HG03039 (cell line): Measurements from ENCODE around the gene CACNA2D4.

ENCODE experiments used
- ATAC-seq: cut with Tn5 transposase; IDR thresholded peaks from one replicate; pipeline ENCODE4 v1.9.1; 2021; ENCODE audit warnings: mild to moderate bottlenecking, moderate library complexity; ENCODE audit not compliant: unreplicated experiment

The CACNA2D4 gene

DNA sequence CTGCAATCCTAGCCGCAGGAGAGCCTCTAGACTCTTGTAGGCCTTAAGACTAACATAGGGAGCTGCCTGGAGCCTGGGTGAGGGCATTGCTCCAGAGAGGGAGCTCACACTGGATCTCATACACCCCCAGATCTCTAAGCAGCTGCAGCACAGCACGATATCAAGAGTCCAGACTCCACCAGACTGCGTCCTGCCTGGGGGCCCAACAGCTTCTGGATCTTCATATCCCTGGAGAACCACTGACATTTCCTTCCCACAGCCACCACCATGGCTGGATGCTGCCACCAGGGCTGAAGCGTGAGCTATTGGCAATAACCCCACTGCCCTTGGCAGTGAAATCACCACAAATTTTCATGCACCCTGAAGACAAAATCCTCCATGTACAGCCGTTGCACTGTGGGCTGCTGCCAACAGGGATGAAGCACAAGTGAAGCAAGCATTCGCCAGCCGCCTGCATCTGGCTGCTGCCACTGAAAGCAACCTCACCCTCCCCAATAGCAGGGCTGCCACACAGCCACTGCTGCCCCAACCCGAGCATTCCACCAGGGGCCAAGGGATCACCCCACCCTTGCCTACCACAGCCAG, 28.2 kb downstream of the CACNA2D4 start:
- ATAC-seq: no peak

GRCh38 chr12:1888923-1889322, 29.5 kb downstream of the CACNA2D4 start:
- no peak for ATAC-seq

- no peak for ATAC-seq
These were observed 31.9 kb downstream of the CACNA2D4 start for GRCh38 chr12:1886396-1887008.

DNA sequence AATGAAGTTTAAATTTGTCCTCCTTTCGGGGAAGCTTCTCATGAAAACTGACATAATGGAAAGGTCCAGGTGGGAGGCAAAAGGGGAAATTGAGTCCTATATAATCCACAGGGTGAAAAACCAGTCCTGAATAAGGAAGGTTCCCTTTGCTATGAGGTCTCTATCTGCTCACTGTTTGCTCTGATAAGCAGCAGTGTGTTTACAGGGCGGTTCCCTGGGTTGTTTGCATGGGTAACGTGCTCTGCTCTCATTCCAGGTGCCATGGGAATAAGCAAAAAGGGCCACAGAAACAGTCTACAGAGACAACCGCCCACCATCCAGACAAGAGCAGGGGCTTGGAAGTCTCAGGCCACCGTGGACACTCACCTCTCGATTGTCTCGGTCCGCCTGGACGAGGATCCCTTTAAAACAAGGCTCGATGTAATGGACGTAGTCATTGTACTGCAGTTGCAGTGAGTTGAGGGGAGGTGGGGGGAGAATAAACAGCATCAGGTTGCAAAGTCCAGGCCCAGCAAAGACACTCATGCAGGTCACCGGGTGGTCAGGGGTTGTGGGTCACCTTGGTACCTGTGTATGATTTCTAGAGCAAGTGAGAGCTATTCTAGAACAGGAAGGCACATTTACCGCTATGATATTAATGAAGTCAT, 32.7 kb downstream of the CACNA2D4 start:
- ATAC-seq: no peak

- ATAC-seq: no peak
These were observed 33.3 kb downstream of the CACNA2D4 start for GRCh38 chr12:1885082-1885596.

- ATAC-seq: no peak
These were observed 33.8 kb downstream of the CACNA2D4 start for GRCh38 chr12:1884651-1885050.

- no peak for ATAC-seq
These were observed 34.9 kb downstream of the CACNA2D4 start for GRCh38 chr12:1883513-1883912.

DNA sequence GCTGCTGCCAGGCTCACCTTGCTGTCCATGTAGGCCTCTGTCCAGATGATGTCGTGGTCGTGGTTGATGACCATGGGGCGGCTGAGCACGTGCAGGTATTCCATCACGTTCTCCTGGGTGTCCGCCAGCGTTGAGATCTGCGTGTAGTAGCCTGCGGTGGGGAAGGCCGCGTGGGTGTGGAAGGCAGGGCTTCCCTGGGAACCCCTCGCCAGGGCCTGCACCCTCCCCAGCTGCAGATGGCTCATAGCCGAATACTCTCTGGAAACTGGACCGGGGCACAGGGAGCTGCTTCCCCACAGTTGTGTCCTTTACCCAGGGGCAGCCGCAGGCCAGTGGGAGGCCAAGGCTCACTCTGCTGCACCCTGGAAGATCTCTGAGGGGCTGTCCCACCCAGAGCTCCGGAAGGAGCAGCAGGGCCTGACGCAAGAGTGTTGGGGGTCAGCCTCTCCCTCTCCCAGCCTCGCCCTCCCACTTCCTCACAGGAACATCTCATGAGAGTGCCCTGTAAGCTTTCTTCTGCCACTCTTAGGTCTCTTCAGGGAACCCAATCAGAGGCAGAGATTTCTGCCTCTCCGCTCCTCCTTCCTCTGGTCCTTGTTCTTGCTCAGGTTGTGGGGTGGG, 35.5 kb downstream of the CACNA2D4 start:
- ATAC-seq: no peak

- ATAC-seq: no peak
These were observed 36.0 kb downstream of the CACNA2D4 start for GRCh38 chr12:1882405-1882804.

DNA sequence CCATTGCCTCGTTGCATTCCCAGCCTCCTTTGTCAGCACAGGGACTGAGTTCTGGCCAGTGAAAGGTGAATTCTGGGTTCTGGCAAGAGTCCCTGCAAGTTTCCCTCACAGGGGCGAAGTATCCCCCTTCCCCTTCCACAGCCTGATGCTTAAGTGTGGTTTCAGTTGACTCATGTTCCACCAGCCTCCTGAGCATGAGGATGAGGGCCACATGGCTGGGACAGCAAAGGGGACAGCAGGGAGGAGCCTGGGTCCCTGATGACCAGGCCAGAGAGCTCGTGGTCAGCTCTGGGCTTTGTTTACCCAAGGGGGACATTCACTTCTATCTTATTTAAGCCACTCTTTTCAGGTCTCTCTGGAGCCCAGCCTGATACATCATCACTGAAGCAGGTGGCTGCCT, 36.5 kb downstream of the CACNA2D4 start:
- ATAC-seq: no peak

GRCh38 chr12:1881301-1881700, 37.2 kb downstream of the CACNA2D4 start:
- ATAC-seq: no peak

- ATAC-seq: no peak
These were observed 37.6 kb downstream of the CACNA2D4 start for GRCh38 chr12:1880876-1881275.

DNA sequence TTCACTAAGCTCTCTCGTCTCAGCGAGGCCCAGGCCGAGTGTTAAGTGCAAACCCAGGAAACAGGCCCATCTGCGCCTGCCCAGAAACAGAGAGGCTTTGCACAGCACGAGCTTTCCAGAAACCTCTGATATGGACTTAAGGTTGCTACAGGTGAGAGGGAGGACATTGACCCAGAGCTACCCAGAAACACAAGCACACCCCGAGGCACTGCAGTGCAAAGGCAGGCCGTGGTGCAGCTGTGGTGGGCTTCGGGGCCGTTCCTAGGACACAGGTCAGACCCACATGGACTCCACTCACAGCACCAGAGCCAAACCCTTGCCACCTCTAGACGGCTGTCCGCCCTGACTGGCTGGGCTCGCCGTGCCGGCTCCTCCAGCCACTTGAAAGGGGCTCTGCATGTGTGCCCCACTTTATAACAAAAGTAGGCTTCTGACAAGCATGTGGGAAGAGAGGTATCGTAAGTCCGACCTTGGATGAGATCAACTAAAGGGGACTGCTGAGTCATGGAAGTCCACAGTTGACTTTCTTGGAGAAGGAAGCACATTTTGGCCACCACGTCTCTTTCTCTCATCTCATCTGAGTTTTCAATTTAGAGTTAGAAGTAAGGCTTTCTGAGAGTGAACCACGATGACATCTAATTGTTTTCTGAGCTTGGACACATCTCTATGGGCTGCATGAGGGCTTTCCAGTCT, 38.2 kb downstream of the CACNA2D4 start:
- no peak for ATAC-seq

- ATAC-seq: no peak
These were observed 38.8 kb downstream of the CACNA2D4 start for GRCh38 chr12:1879633-1880032.

- ATAC-seq: no peak
These were observed 39.8 kb downstream of the CACNA2D4 start for GRCh38 chr12:1878695-1879094.

- no peak for ATAC-seq
These were observed 40.2 kb downstream of the CACNA2D4 start for GRCh38 chr12:1878214-1878613.

GRCh38 chr12:1877169-1877878, 41.1 kb downstream of the CACNA2D4 start:
- no peak for ATAC-seq

DNA sequence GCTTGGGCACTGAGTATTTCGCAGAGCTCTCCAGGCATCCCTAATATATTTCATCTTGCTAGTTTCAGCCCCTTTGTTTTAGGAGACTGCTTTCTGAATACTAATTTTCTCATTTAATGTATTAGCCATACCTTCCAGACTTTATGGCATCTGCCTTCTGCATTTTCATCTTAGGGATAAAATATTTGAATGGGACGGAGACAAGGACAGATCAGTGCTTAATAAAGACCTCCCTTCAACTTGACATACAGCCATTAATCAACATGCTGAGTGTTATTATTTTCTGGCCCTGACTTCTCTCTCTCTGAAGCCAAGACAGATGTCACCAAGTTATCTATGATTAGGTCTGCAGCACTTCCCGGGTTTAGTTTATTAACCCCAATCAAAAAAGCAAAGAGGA, 42.4 kb downstream of the CACNA2D4 start:
- ATAC-seq: no peak

DNA sequence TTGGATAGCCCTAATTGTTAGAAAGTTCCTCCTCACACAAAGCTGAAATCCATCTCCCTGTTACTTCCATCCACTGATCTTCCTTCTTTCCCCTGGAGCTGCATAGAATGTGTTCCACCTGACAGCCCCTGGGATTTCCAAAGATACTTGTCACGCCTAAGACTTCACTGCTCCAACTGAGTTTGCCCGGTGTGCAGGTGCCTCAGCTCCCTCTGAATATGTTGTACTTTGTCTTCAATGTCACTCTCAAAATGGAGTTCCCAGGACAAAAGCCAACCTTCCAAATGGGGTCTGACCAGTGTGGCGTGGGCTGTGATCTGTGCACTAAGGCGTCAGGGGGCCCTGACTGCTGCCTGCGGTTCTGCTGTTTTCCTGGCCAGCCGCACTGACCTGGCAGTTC, 42.8 kb downstream of the CACNA2D4 start:
- ATAC-seq: no peak
